K562 (cell line): ENCODE measurements around the gene NEMP1. TPM values are rescaled to one million over a fixed set of nuclear protein-coding genes. Genes with fewer than 3 reads are reported as not detected.
A peak's percentile ranks its signal among the peaks of the same experiment; 100 is the strongest.

Experiments used
- CCNT2 ChIP-seq: IDR thresholded peaks from 2 replicates; pipeline ENCODE4 v1.6.1; 2011; ENCODE audit warnings: borderline replicate concordance, low read depth, mild to moderate bottlenecking, moderate library complexity, mixed read lengths, low read length; ENCODE audit not compliant: insufficient read length; ENCODE audit errors: extremely low read depth
- COPS2 ChIP-seq: fragments of 450-650 bp; conservative IDR thresholded peaks from 2 replicates; pipeline ENCODE4 v1.6.1; 2016; ENCODE audit warnings: mild to moderate bottlenecking, moderate library complexity
- CTCF ChIP-seq, 3 experiments: IDR thresholded peaks in 2 of 3; conservative IDR thresholded peaks in 1 of 3; 2 replicates each; pipeline ENCODE4 v1.5.1; 2011 to 2012; ENCODE audit warnings: low read length in 3 of 3, mild to moderate bottlenecking in 3 of 3, control low read depth in 2 of 3, improper control_type of control experiment in 1 of 3, inconsistent platforms in 1 of 3, low read depth in 1 of 3, mixed read lengths in 1 of 3, moderate library complexity in 1 of 3; ENCODE audit not compliant: insufficient read depth in 2 of 3
- JUND ChIP-seq, 2 experiments: IDR thresholded peaks; 2 replicates in 1 of 2; 3 replicates in 1 of 2; pipeline ENCODE4 v1.6.1; 2011; ENCODE audit warnings: borderline replicate concordance in 2 of 2, low read depth in 2 of 2, low read length in 2 of 2, improper control_type of control experiment in 1 of 2, missing biosample characterization in 1 of 2, missing genetic modification characterization in 1 of 2, missing genetic modification reagents in 1 of 2
- MTA3 ChIP-seq: fragments of 450-650 bp; formaldehyde crosslinking; IDR thresholded peaks from 2 replicates; pipeline ENCODE4 v1.6.1; 2017; ENCODE audit warnings: mild to moderate bottlenecking, borderline replicate concordance
- POLR3A ChIP-seq: IDR thresholded peaks from 2 replicates; pipeline ENCODE4 v1.6.1; 2011; ENCODE audit warnings: borderline replicate concordance, mild to moderate bottlenecking, moderate library complexity; ENCODE audit not compliant: insufficient read length, insufficient read depth; ENCODE audit errors: extremely low read depth
- RAD21 ChIP-seq, 2 experiments: fragments of 250-450 bp in 1 of 2; fragments of 450-650 bp in 1 of 2; sonication (Bioruptor Pico) in 1 of 2; formaldehyde crosslinking in 1 of 2; IDR thresholded peaks in 1 of 2; conservative IDR thresholded peaks in 1 of 2; 2 replicates each; pipeline versions ENCODE4 v1.4.0 to v1.8.0; 2020 to 2022; ENCODE audit warnings: mild to moderate bottlenecking in 2 of 2, moderate library complexity in 1 of 2
- REST ChIP-seq, 2 experiments: fragments of 450-650 bp; formaldehyde crosslinking in 1 of 2; IDR thresholded peaks; 2 replicates each; pipeline versions ENCODE4 v1.4.0 to v1.6.1; 2014 to 2020; ENCODE audit warnings: mild to moderate bottlenecking in 2 of 2, borderline replicate concordance in 1 of 2, low read depth in 1 of 2
- SIRT6 ChIP-seq: IDR thresholded peaks from one replicate; pipeline ENCODE4 v1.6.1; 2012; ENCODE audit warnings: low read depth, mild to moderate bottlenecking, control low read depth, inconsistent platforms, low read length, moderate library complexity
- SMC3 ChIP-seq: conservative IDR thresholded peaks from 2 replicates; pipeline ENCODE4 v1.6.1; 2011; ENCODE audit warnings: low read depth, low read length, improper control_type of control experiment; ENCODE audit not compliant: insufficient read depth
- SREBF2 ChIP-seq: sonication (generic); formaldehyde crosslinking; IDR thresholded peaks from 2 replicates; pipeline ENCODE4 v1.4.0; 2020; ENCODE audit warnings: mild to moderate bottlenecking, missing genetic modification reagents
- TOE1 ChIP-seq, 2 experiments: fragments of 450-650 bp in 1 of 2; sonication (generic) in 1 of 2; formaldehyde crosslinking in 1 of 2; IDR thresholded peaks; 2 replicates each; pipeline versions ENCODE4 v1.7.1 to v1.8.0; 2016 to 2022; ENCODE audit warnings: borderline replicate concordance in 2 of 2, mild to moderate bottlenecking in 2 of 2, antibody characterized with exemption in 1 of 2, inconsistent platforms in 1 of 2, low read depth in 1 of 2, missing genetic modification reagents in 1 of 2, moderate library complexity in 1 of 2
- ZNF324 ChIP-seq: fragments of 250-450 bp; sonication (Bioruptor Pico); IDR thresholded peaks from 2 replicates; pipeline ENCODE4 v1.4.0; 2020; ENCODE audit warnings: mild to moderate bottlenecking
- ZNF76 ChIP-seq: fragments of 250-450 bp; sonication (Bioruptor Pico); IDR thresholded peaks from 2 replicates; pipeline ENCODE4 v1.4.0; 2020; ENCODE audit warnings: mild to moderate bottlenecking, moderate library complexity, borderline replicate concordance
- polyA plus RNA-seq, 8 experiments: library from polyadenylated mRNA; depleted of rRNA in 4 of 8; stranded (reverse) in 5 of 8; unstranded in 3 of 8; fragments of >200 nt; fragmentation: Nextera tagmentation in 2 of 8; fragmentation: Illumina TruSeq in 1 of 8; extraction: Ambion mirVana in 2 of 8; extraction: Trizol in 1 of 8; gene quantifications; 2 replicates each; pipeline versions ENCODE4 v1.2.1 to v1.2.3, GENCODE V29; 2011 to 2014; ENCODE audit warnings: inconsistent platforms in 1 of 8, missing spikeins in 1 of 8
- total RNA-seq, 7 experiments: library from RNA; depleted of rRNA in 6 of 7; stranded (reverse); fragments of >200 nt in 6 of 7; fragmentation: Illumina TruSeq in 2 of 7; extraction: Trizol in 2 of 7; gene quantifications; 2 replicates each; pipeline versions ENCODE4 v1.2.1 to v1.2.3, GENCODE V29; 2011 to 2021; ENCODE audit warnings: low replicate concordance in 1 of 7

Gene NEMP1
- total and polyA plus RNA-seq, 9 of the 15 experiments (the other 6 are each of a cell fraction or from before 2014, with no cell fraction given), result 9.5 to 82.2 (median 41.2) TPM

- TF ChIP-seq REST (IDR thresholded peaks at IDR 0.05; ENCODE audit: borderline replicate concordance) (peak; percentile 80), REST (CRISPR knock-in tag; IDR thresholded peaks at IDR 0.05; ENCODE audit: low read depth) (no peak), ZNF324 (no peak), CTCF (IDR thresholded peaks at IDR 0.05 in 2 of 3, conservative IDR thresholded peaks at IDR 0.05 in 1 of 3; ENCODE audit: insufficient read depth in 2 of 3, low read depth in 1 of 3, low read length in 3 of 3) (peak; percentile 71 to 90 (median 83)), POLR3A (no peak), CCNT2 (no peak), SIRT6 (no peak), RAD21 (CRISPR knock-in tag; conservative IDR thresholded peaks at IDR 0.05 in 1 of 2, IDR thresholded peaks at IDR 0.05 in 1 of 2) (peak; percentile 85 to 94), JUND (IDR thresholded peaks at IDR 0.05; ENCODE audit: borderline replicate concordance, low read depth, low read length) (peak; percentile 41; the same call in 1 of the 2 replicates), JUND (tag; IDR thresholded peaks at IDR 0.05; ENCODE audit: borderline replicate concordance, low read depth, low read length) (no peak; the same call in 2 of the 3 replicates), ZNF76 (CRISPR knock-in tag) (no peak), SMC3 (peak; percentile 72), TOE1 (IDR thresholded peaks at IDR 0.05; ENCODE audit: borderline replicate concordance) (no peak), TOE1 (CRISPR knock-in tag; IDR thresholded peaks at IDR 0.05; ENCODE audit: borderline replicate concordance, low read depth) (no peak), SREBF2 (CRISPR knock-in tag) (no peak), MTA3 (no peak), COPS2 (no peak)
- TF ChIP-seq, all 486 proteins: peak for 10
These were observed 70.4 kb downstream of the NEMP1 start (continued) for GRCh38 chr12:57008178-57008577.
